ENCODE results near the gene DAP. TPM values are rescaled to one million over a fixed set of nuclear protein-coding genes. Genes with fewer than 3 reads are reported as not detected.

Gene DAP
- total and polyA plus RNA-seq, 2 donors (not counting 1 experiment from before 2014, with no cell fraction given), result 56.6 to 158 TPM

- DNase-seq (ENCODE audit: low read depth in 2 of 2), result peak in 1 of 2 donors; percentile 19
- H3K9me3 ChIP-seq (ENCODE audit: control insufficient read depth, insufficient read depth, low read depth, low read length), result no peaks in the 10 kb centered on the region
- H3K27me3 ChIP-seq (ENCODE audit: control insufficient read depth, insufficient read depth, low read length), result no peaks in the 10 kb centered on the region
- TF ChIP-seq CTCF (conservative IDR thresholded peaks at IDR 0.05 in 1 of 2, IDR thresholded peaks at IDR 0.05 in 1 of 2; ENCODE audit: low read depth in 1 of 2, low read length in 2 of 2) (peak in 1 of 2 donors; percentile 21), EZH2 (IDR thresholded peaks at IDR 0.05; ENCODE audit: low read length, missing control alignments) (no peak)
- H3K27ac ChIP-seq (ENCODE audit: insufficient read depth, low read length), result no peak overlapping the region
- H3K4me3 ChIP-seq (replicated peaks in 1 of 4; ENCODE audit: control extremely low read depth in 1 of 4, insufficient read depth in 1 of 4, low read depth in 3 of 4, low read length in 4 of 4), result no peak overlapping the region
- no peaks in the 10 kb centered on the region for H3K79me2 ChIP-seq (ENCODE audit: control insufficient read depth, insufficient read depth, low read length)
- H2AFZ ChIP-seq (ENCODE audit: low read length), result no peak overlapping the region
- H3K36me3 ChIP-seq (ENCODE audit: control insufficient read depth, insufficient read depth, low read length), result no peaks in the 10 kb centered on the region
- no peaks in the 10 kb centered on the region for H3K4me1 ChIP-seq (ENCODE audit: control insufficient read depth, extremely low read depth, insufficient read depth, low read length)
- H3K9ac ChIP-seq (ENCODE audit: insufficient read depth, low read length), result no peak overlapping the region
- no peaks in the 10 kb centered on the region for H4K20me1 ChIP-seq (ENCODE audit: control insufficient read depth, extremely low read depth, insufficient read depth, low read length)
- H3K4me2 ChIP-seq (ENCODE audit: extremely low read depth, insufficient read depth, low read length), result no peak overlapping the region
These were observed 41.1 kb upstream of the DAP start for GRCh38 chr5:10801931-10802666.

GRCh38 chr5:10800852-10801251, 39.8 kb upstream of the DAP start:
- Histone ChIP-seq H3K27me3 (ENCODE audit: control insufficient read depth, insufficient read depth, low read length) (no peaks in the 10 kb centered on the region), H3K9ac (ENCODE audit: insufficient read depth, low read length) (no peak overlapping the region), H3K9me3 (ENCODE audit: control insufficient read depth, insufficient read depth, low read depth, low read length) (no peaks in the 10 kb centered on the region), H3K4me1 (ENCODE audit: control insufficient read depth, extremely low read depth, insufficient read depth, low read length) (no peaks in the 10 kb centered on the region), H3K36me3 (ENCODE audit: control insufficient read depth, insufficient read depth, low read length) (no peaks in the 10 kb centered on the region), H3K4me3 (replicated peaks in 1 of 4; ENCODE audit: control extremely low read depth in 1 of 4, insufficient read depth in 1 of 4, low read depth in 3 of 4, low read length in 4 of 4) (no peak overlapping the region), H3K4me2 (ENCODE audit: extremely low read depth, insufficient read depth, low read length) (no peak overlapping the region), H2AFZ (ENCODE audit: low read length) (no peak overlapping the region), H3K27ac (ENCODE audit: insufficient read depth, low read length) (no peak overlapping the region), H4K20me1 (ENCODE audit: control insufficient read depth, extremely low read depth, insufficient read depth, low read length) (no peaks in the 10 kb centered on the region), H3K79me2 (ENCODE audit: control insufficient read depth, insufficient read depth, low read length) (no peaks in the 10 kb centered on the region)
- no peak for DNase-seq (ENCODE audit: low read depth in 2 of 2)
- TF ChIP-seq CTCF (conservative IDR thresholded peaks at IDR 0.05 in 1 of 2, IDR thresholded peaks at IDR 0.05 in 1 of 2; ENCODE audit: low read depth in 1 of 2, low read length in 2 of 2) (no peak), EZH2 (IDR thresholded peaks at IDR 0.05; ENCODE audit: low read length, missing control alignments) (no peak)

- Histone ChIP-seq H3K27me3 (ENCODE audit: control insufficient read depth, insufficient read depth, low read length) (no peaks in the 10 kb centered on the region), H3K4me1 (ENCODE audit: control insufficient read depth, extremely low read depth, insufficient read depth, low read length) (no peaks in the 10 kb centered on the region), H2AFZ (ENCODE audit: low read length) (no peak overlapping the region), H3K27ac (ENCODE audit: insufficient read depth, low read length) (no peak overlapping the region), H4K20me1 (ENCODE audit: control insufficient read depth, extremely low read depth, insufficient read depth, low read length) (no peaks in the 10 kb centered on the region), H3K9ac (ENCODE audit: insufficient read depth, low read length) (no peak overlapping the region), H3K79me2 (ENCODE audit: control insufficient read depth, insufficient read depth, low read length) (no peaks in the 10 kb centered on the region), H3K4me3 (replicated peaks in 1 of 4; ENCODE audit: control extremely low read depth in 1 of 4, insufficient read depth in 1 of 4, low read depth in 3 of 4, low read length in 4 of 4) (no peak overlapping the region), H3K4me2 (ENCODE audit: extremely low read depth, insufficient read depth, low read length) (no peak overlapping the region), H3K36me3 (ENCODE audit: control insufficient read depth, insufficient read depth, low read length) (no peaks in the 10 kb centered on the region), H3K9me3 (ENCODE audit: control insufficient read depth, insufficient read depth, low read depth, low read length) (no peaks in the 10 kb centered on the region)
- TF ChIP-seq CTCF (conservative IDR thresholded peaks at IDR 0.05 in 1 of 2, IDR thresholded peaks at IDR 0.05 in 1 of 2; ENCODE audit: low read depth in 1 of 2, low read length in 2 of 2) (no peak), EZH2 (IDR thresholded peaks at IDR 0.05; ENCODE audit: low read length, missing control alignments) (no peak)
- peak in 1 of 2 donors; percentile 73 for DNase-seq (ENCODE audit: low read depth in 2 of 2)
These were observed 36.2 kb upstream of the DAP start for GRCh38 chr5:10797261-10797660.

Measured in fibroblast of lung (primary cell).